SIG-M5 treated with dmso at 0.1 percent for 504 hours (cell line): ENCODE measurements around the gene EPHB2.

Source experiments
- DNase-seq: peaks from one replicate; lab custom pipeline; 2025; ENCODE audit not compliant: unreplicated experiment; lab: John Stamatoyannopoulos, UW

The EPHB2 gene

GRCh38 chr1:22777388-22778057, 66.9 kb downstream of the EPHB2 start:
- DNase-seq, result no peak

GRCh38 chr1:22778408-22778807, 67.8 kb downstream of the EPHB2 start:
- DNase-seq, result no peak

- no peak for DNase-seq
These were observed 68.4 kb downstream of the EPHB2 start for GRCh38 chr1:22778862-22779520.

- no peak for DNase-seq
These were observed 70.1 kb downstream of the EPHB2 start for GRCh38 chr1:22780696-22781095.

- DNase-seq, result no peak
These were observed 70.8 kb downstream of the EPHB2 start for GRCh38 chr1:22781483-22781882.

- no peak for DNase-seq
These were observed 71.8 kb downstream of the EPHB2 start for GRCh38 chr1:22782406-22782805.

GRCh38 chr1:22784317-22784716, 73.7 kb downstream of the EPHB2 start:
- no peak for DNase-seq

GRCh38 chr1:22784737-22785136, 74.1 kb downstream of the EPHB2 start:
- DNase-seq, result no peak

- DNase-seq, result no peak
These were observed 75.5 kb downstream of the EPHB2 start for GRCh38 chr1:22786101-22786500.

GRCh38 chr1:22786719-22787489, 76.3 kb downstream of the EPHB2 start:
- DNase-seq, result no peak

- no peak for DNase-seq
These were observed 77.0 kb downstream of the EPHB2 start for GRCh38 chr1:22787636-22788035.

- DNase-seq, result no peak
These were observed 77.6 kb downstream of the EPHB2 start for GRCh38 chr1:22788254-22788661.

- DNase-seq, result no peak
These were observed 78.8 kb downstream of the EPHB2 start for GRCh38 chr1:22789356-22789994.

GRCh38 chr1:22790232-22791008, 79.8 kb downstream of the EPHB2 start:
- no peak for DNase-seq

- no peak for DNase-seq
These were observed 81.2 kb downstream of the EPHB2 start for GRCh38 chr1:22791831-22792347.

GRCh38 chr1:22792396-22793160, 81.9 kb downstream of the EPHB2 start:
- DNase-seq, result no peak

GRCh38 chr1:22793647-22794046, 83.0 kb downstream of the EPHB2 start:
- no peak for DNase-seq

GRCh38 chr1:22794647-22795365, 84.2 kb downstream of the EPHB2 start:
- no peak for DNase-seq

- no peak for DNase-seq
These were observed 84.7 kb downstream of the EPHB2 start for GRCh38 chr1:22795366-22795714.
